Peyer's patch (tissue), 4 donors: Measurements from ENCODE around the gene TUBB8B.
"Not testable (repeated sequence)": the region's sequence is repeated elsewhere in the genome, so short reads cannot be mapped to it uniquely, and the experiment has no call there.

Source experiments
- CTCF ChIP-seq, 6 experiments: fragments of 450-650 bp in 4 of 6; fragments of 200-600 bp in 2 of 6; sonication (generic) in 1 of 6; IDR thresholded peaks; one replicate each; pipeline ENCODE4 v1.5.1; 2017 to 2019; ENCODE audit warnings: antibody characterized with exemption in 6 of 6, mild to moderate bottlenecking in 3 of 6, moderate library complexity in 1 of 6
- POLR2A ChIP-seq, 2 donors: fragments of 450-650 bp; IDR thresholded peaks; one replicate each; pipeline ENCODE4 v1.5.1; 2017; ENCODE audit warnings: antibody characterized with exemption in 2 of 2, mild to moderate bottlenecking in 2 of 2, moderate library complexity in 2 of 2

- not testable (repeated sequence) for TF ChIP-seq CTCF, POLR2A (IDR thresholded peaks at IDR 0.05)
Measured at GRCh38 chr18:91561-91960, 42.1 kb upstream of the TUBB8B start.
